RWPE1 (cell line): ENCODE measurements around the gene PKD1L1.
"Not testable (repeated sequence)": the region's sequence is repeated elsewhere in the genome, so short reads cannot be mapped to it uniquely, and the experiment has no call there.

Source experiments
- CTCF ChIA-PET: fragments of 350-600 bp; sonication (Branson Sonifier 250); formaldehyde crosslinking; extraction: SDS; loops from one replicate; lab custom pipeline; 2021; lab: Yijun Ruan, JAX
- POLR2A ChIA-PET: fragments of 400-600 bp; formaldehyde crosslinking; extraction: SDS; loops from one replicate; lab custom pipeline; 2020; ENCODE audit warnings: antibody characterized with exemption; ENCODE audit not compliant: low non-redundant PET; lab: Yijun Ruan, JAX
- DNase-seq: peaks from one replicate; pipeline ENCODE4 v3.0.0; 2012; ENCODE audit warnings: low spot score
- H3K27ac ChIP-seq: fragments of 450-650 bp; 2 replicates; pipeline ENCODE4 v1.5.1; 2017
- CTCF ChIP-seq: fragments of 450-650 bp; conservative IDR thresholded peaks from 2 replicates; pipeline ENCODE4 v1.5.1; 2017; ENCODE audit warnings: low read depth, mild to moderate bottlenecking

The PKD1L1 gene

DNA sequence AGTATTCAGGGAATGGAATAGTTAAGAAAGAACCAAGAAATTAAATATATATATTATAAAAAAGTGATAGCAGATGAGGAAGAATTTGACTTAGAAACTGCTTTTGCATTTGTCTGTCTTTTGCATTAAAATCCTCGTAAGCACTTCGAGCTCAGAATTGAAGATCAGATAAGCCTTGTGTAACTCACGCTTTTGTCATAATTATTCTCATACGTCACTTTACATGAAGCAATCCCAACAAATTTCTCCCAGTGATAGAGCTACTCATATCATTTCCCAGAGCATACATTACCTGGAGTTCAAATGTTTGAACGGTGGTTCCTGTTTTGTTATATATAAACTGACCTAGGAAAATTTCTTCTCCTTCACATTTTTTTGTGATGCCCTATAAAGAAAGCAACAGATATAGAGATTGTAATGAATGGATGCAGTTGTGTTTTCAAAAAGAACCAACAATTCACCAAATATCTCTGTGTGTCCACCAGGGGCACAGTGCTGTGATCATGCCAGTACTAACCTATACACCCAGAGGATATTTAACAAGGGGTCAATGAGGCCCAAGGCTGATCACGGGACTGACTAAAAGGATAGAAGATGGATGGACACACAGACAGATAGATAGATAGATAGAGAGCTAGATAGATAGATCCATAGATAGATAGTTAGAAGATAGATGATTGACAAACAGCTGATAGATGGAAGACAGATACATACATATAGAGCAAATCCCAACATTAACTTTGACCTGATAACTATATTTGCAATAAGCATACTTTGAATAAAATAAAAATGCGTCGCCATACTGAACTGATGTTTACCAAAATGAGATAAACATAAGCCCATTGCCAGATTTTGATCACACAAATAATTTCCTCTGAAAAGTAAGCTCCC is 40.5 kb upstream of the PKD1L1 start:
- DNase-seq, result peak; percentile 34
- TF ChIP-seq CTCF, result peak; percentile 35
- CTCF ChIA-PET, result interaction anchor here (0.7 to 1.4 kb wide), 3 partner anchors 20 to 103 kb away, joined by 3 to 6 read pairs (median 3); no protein-coding TSS in a partner anchor
- no peak overlapping the region for H3K27ac ChIP-seq
- POLR2A ChIA-PET, result no interaction called here

DNA sequence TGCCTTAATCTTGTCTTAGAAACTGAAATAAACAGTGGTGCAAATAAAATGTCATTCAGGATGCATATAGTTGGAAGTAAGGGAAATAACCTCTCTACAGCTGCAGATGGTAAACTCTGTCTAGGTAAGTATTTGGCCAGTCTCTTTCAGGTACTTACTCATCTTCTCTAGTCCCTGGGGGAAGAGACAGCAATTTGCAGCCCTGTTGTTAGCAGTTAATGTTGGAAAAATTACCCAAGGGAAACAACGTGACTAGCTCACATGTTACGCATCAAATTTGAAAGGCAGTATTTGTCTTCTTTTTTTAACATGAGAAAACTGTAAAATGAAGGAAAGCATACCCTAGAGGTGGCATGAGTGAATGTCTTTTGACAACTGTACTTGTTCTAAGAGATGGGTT is 34.3 kb upstream of the PKD1L1 start:
- no peak overlapping the region for H3K27ac ChIP-seq
- no peak for DNase-seq
- POLR2A ChIA-PET, result no interaction called here
- CTCF ChIA-PET, result interaction anchor here (0.8 to 1.1 kb wide), 2 partner anchors 14 to 128 kb away, joined by 3 read pairs; no protein-coding TSS in a partner anchor
- no peak for TF ChIP-seq CTCF

DNA sequence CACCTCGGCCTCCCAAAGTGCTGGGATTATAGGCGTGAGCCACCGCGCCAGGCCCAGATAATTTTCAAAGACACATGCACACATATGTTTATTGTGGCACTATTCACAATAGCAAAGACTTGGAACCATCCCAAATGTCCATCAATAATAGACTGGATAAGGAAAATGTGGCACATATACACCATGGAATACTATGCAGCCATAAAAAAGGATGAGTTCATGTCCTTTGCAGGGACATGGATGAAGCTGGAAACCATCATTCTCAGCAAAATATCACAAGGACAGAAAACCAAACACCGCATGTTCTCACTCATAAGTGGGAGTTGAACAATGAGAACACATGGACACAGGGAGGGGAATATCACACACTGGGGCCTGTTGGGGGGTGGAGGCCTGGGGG is 32.4 kb upstream of the PKD1L1 start:
- DNase-seq, H3K27ac ChIP-seq, CTCF ChIA-PET, POLR2A ChIA-PET: not testable (repeated sequence)

DNA sequence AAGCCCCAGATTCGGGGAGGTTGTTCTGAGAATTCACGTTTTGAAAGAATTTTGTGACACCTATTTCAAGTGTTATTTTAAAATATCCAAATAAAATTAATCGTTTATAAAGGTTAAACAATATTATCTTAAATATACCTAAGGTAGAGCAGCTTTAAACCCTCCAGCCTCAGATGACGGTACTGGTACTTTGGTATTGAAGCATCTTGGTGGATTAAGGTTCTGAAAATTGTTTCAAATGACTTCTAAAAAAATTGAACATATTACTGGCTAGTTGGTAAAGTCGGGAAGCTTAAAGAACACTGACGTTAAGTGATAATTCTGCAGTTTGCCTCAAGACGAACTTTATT is 31.5 kb upstream of the PKD1L1 start:
- TF ChIP-seq CTCF, result no peak
- POLR2A ChIA-PET, result no interaction called here
- peak overlapping the region; percentile 91 for H3K27ac ChIP-seq
- DNase-seq, result no peak
- CTCF ChIA-PET, result interaction anchor here (0.8 kb wide), 1 partner anchor 9 kb away, joined by 3 read pairs; no protein-coding TSS in a partner anchor

GRCh38 chr7:47979145-47979831 is 31.0 kb upstream of the PKD1L1 start, which contains the start of gene HUS1:
HUS1 (minus strand) TSS chr7:47979615; CDS start chr7:47979519, 96 bp downstream.
- ChIA-PET POLR2A (no interaction called here), CTCF (interaction anchor here (0.8 kb wide), 1 partner anchor 8 kb away, joined by 3 read pairs; no protein-coding TSS in a partner anchor)
- TF ChIP-seq CTCF, result no peak
- peak; percentile 95 for DNase-seq
- peak within 1 kb of the TSS; percentile 91 for H3K27ac ChIP-seq

DNA sequence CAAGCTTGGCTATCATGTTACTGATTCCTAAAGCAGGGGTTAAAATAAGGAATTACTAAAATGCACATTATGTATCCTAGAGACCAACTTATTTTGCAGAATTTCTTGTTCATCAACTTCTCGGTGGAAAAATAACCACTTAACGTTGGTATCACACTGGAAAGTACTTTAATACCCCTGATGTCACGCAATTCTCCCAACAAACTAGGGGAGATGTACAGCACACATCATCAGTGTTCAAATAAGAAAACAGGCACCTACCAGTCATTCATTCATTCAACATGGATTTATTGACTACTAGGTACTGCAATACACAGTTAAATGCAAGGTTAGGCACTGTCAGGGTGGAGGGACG is 30.5 kb upstream of the PKD1L1 start:
- no peak for DNase-seq
- TF ChIP-seq CTCF, result no peak
- H3K27ac ChIP-seq, result peak overlapping the region; percentile 91
- POLR2A ChIA-PET, result no interaction called here
- CTCF ChIA-PET, result interaction anchor here (0.9 to 1.1 kb wide), 2 partner anchors 34 to 123 kb away, joined by 3 to 4 read pairs; no protein-coding TSS in a partner anchor
